OCI-LY1 (cell line): ENCODE data around the gene MAN2B2.

ENCODE experiments used
- H2AFZ ChIP-seq: fragments of 200-600 bp; sonication (generic), shearing (Covaris generic); 2 replicates; pipeline ENCODE4 v1.6.0; 2014; ENCODE audit warnings: antibody characterized with exemption, mild to moderate bottlenecking, low read length
- H3F3A ChIP-seq: fragments of 200-600 bp; sonication (generic), shearing (Covaris generic); 2 replicates; pipeline ENCODE4 v1.6.0; 2014; ENCODE audit warnings: mild to moderate bottlenecking, antibody characterized with exemption, low read length, moderate library complexity; ENCODE audit not compliant: insufficient read depth
- H3K27ac ChIP-seq: fragments of 200-600 bp; sonication (generic); 2 replicates; pipeline ENCODE4 v1.5.1; 2014; ENCODE audit warnings: low read length, mixed run types, mild to moderate bottlenecking, low read depth; ENCODE audit not compliant: poor library complexity, severe bottlenecking
- H3K27me3 ChIP-seq: fragments of 200-600 bp; sonication (generic); 2 replicates; pipeline ENCODE4 v1.6.0; 2014; ENCODE audit warnings: antibody characterized with exemption, mild to moderate bottlenecking, low read length, moderate library complexity; ENCODE audit not compliant: insufficient read depth
- H3K36me3 ChIP-seq: fragments of 200-600 bp; sonication (generic); 2 replicates; pipeline ENCODE4 v1.6.1; 2014; ENCODE audit warnings: mild to moderate bottlenecking, antibody characterized with exemption, low read length, moderate library complexity, mixed read lengths; ENCODE audit not compliant: insufficient read depth
- H3K4me1 ChIP-seq: fragments of 200-600 bp; sonication (generic); 2 replicates; pipeline ENCODE4 v1.5.1; 2014; ENCODE audit warnings: mild to moderate bottlenecking, low read length, moderate library complexity; ENCODE audit not compliant: insufficient read depth, severe bottlenecking
- H3K4me2 ChIP-seq: fragments of 200-600 bp; sonication (generic), shearing (Covaris generic); 2 replicates; pipeline ENCODE4 v1.6.1; 2014; ENCODE audit warnings: low read length
- H3K4me3 ChIP-seq: fragments of 200-600 bp; sonication (generic); 2 replicates; pipeline ENCODE4 v1.5.1; 2014; ENCODE audit warnings: low read length, low read depth, mild to moderate bottlenecking, mixed read lengths; ENCODE audit not compliant: poor library complexity, severe bottlenecking
- H3K79me2 ChIP-seq: fragments of 200-600 bp; shearing (Covaris generic); 2 replicates; pipeline ENCODE4 v1.6.1; 2016; ENCODE audit warnings: mixed run types, low read length, mixed read lengths; ENCODE audit not compliant: insufficient read depth
- H3K9ac ChIP-seq: fragments of 200-600 bp; sonication (generic), shearing (Covaris generic); 2 replicates; pipeline ENCODE4 v1.6.1; 2014; ENCODE audit warnings: mild to moderate bottlenecking, low read length, mixed read lengths
- H3K9me2 ChIP-seq: fragments of 200-600 bp; sonication (generic), shearing (Covaris generic); 2 replicates; pipeline ENCODE4 v1.6.1; 2014; ENCODE audit warnings: low read depth, mild to moderate bottlenecking, low read length, mixed read lengths
- H3K9me3 ChIP-seq: fragments of 200-600 bp; shearing (Covaris generic); 2 replicates; pipeline ENCODE4 v1.6.1; 2014; ENCODE audit warnings: low read length, mixed read lengths
- H4K20me1 ChIP-seq: fragments of 200-600 bp; sonication (generic), shearing (Covaris generic); 2 replicates; pipeline ENCODE4 v1.6.0; 2016; ENCODE audit warnings: mild to moderate bottlenecking, low read length; ENCODE audit not compliant: insufficient read depth
- CTCF ChIP-seq: fragments of 200-600 bp; sonication (generic), shearing (Covaris generic); IDR thresholded peaks from 2 replicates; pipeline ENCODE4 v1.5.1; 2017; ENCODE audit warnings: mild to moderate bottlenecking, antibody characterized with exemption, low read length, moderate library complexity, mixed read lengths
- EZH2 ChIP-seq: fragments of 200-600 bp; sonication (generic), shearing (Covaris generic); IDR thresholded peaks from 2 replicates; pipeline ENCODE4 v1.8.0; 2017; ENCODE audit warnings: borderline replicate concordance, mixed run types, mild to moderate bottlenecking, antibody characterized with exemption, low read length, moderate library complexity, mixed read lengths

MAN2B2 gene

GRCh38 chr4:6580353-6580752 is 5.4 kb downstream of the MAN2B2 start:
- Histone ChIP-seq H3K4me2 (no peak overlapping the region), H3K9me3 (no peaks in the 10 kb centered on the region), H3K4me1 (peaks cover 8% of the 10 kb centered on the region), H4K20me1 (no peaks in the 10 kb centered on the region), H3K27ac (no peak overlapping the region), H3K4me3 (no peak overlapping the region), H3K9ac (no peak overlapping the region), H3K27me3 (no peaks in the 10 kb centered on the region), H3K79me2 (no peaks in the 10 kb centered on the region), H3K9me2 (no peaks in the 10 kb centered on the region), H3K36me3 (peaks cover 26% of the 10 kb centered on the region), H2AFZ (no peak overlapping the region), H3F3A (no peaks in the 10 kb centered on the region)
- no peak for TF ChIP-seq EZH2
- no peak for TF ChIP-seq CTCF

- H4K20me1 ChIP-seq, result no peaks in the 10 kb centered on the region
- H3K79me2 ChIP-seq, result no peaks in the 10 kb centered on the region
- H3K9ac ChIP-seq, result no peak overlapping the region
- H3K4me2 ChIP-seq, result no peak overlapping the region
- no peaks in the 10 kb centered on the region for H3K4me1 ChIP-seq
- H3K27me3 ChIP-seq, result no peaks in the 10 kb centered on the region
- no peak overlapping the region for H2AFZ ChIP-seq
- peaks cover 26% of the 10 kb centered on the region for H3K36me3 ChIP-seq
- no peak overlapping the region for H3K4me3 ChIP-seq
- no peak overlapping the region for H3K27ac ChIP-seq
- H3F3A ChIP-seq, result no peaks in the 10 kb centered on the region
- H3K9me2 ChIP-seq, result no peaks in the 10 kb centered on the region
- no peaks in the 10 kb centered on the region for H3K9me3 ChIP-seq
- TF ChIP-seq CTCF (no peak), EZH2 (no peak)
These were observed 6.7 kb downstream of the MAN2B2 start for GRCh38 chr4:6581566-6582121.

GRCh38 chr4:6582889-6583490 is 8.0 kb downstream of the MAN2B2 start:
- Histone ChIP-seq H3F3A (no peaks in the 10 kb centered on the region), H3K4me3 (no peak overlapping the region), H3K36me3 (peaks cover 26% of the 10 kb centered on the region), H3K9ac (no peak overlapping the region), H3K27me3 (no peaks in the 10 kb centered on the region), H3K9me2 (no peaks in the 10 kb centered on the region), H3K79me2 (no peaks in the 10 kb centered on the region), H3K4me1 (no peaks in the 10 kb centered on the region), H2AFZ (no peak overlapping the region), H3K27ac (no peak overlapping the region), H3K9me3 (no peaks in the 10 kb centered on the region), H4K20me1 (no peaks in the 10 kb centered on the region), H3K4me2 (no peak overlapping the region)
- no peak for TF ChIP-seq CTCF
- TF ChIP-seq EZH2, result no peak
